Gastroesophageal sphincter (tissue), 4 donors: ENCODE results near the gene KIF26A. TPM values are rescaled to one million over a fixed set of nuclear protein-coding genes. Genes with fewer than 3 reads are reported as not detected.

Experiments used
- ATAC-seq: fragments of 150-250 bp; one replicate; pipeline ENCODE4 v1.9.1; 2016; ENCODE audit warnings: mild to moderate bottlenecking, moderate library complexity
- H3K27ac ChIP-seq, 4 donors: fragments of 200-600 bp; sonication (generic) in 3 of 4; 1 replicate in 3 of 4; 2 replicates in 1 of 4; pipeline ENCODE4 v1.5.1; 2016 to 2019
- H3K27me3 ChIP-seq: fragments of 200-600 bp; sonication (generic); one replicate; pipeline ENCODE4 v1.5.1; 2019
- H3K36me3 ChIP-seq, 2 donors: fragments of 200-600 bp; sonication (generic); one replicate each; pipeline ENCODE4 v1.5.1; 2019; ENCODE audit warnings: control low read depth in 1 of 2
- H3K4me1 ChIP-seq, 3 donors: fragments of 200-600 bp; sonication (generic); 1 replicate in 2 of 3; 2 replicates in 1 of 3; pipeline ENCODE4 v1.5.1; 2016 to 2019; ENCODE audit warnings: control low read depth in 2 of 3
- H3K4me3 ChIP-seq, 2 donors: fragments of 200-600 bp; sonication (generic); one replicate each; pipeline ENCODE4 v1.5.1; 2019; ENCODE audit warnings: mild to moderate bottlenecking in 1 of 2, moderate library complexity in 1 of 2
- H3K9me3 ChIP-seq, 3 donors: fragments of 200-600 bp; sonication (generic); one replicate each; pipeline ENCODE4 v1.5.1; 2017 to 2019; ENCODE audit warnings: control low read depth in 2 of 3
- EP300 ChIP-seq: sonication (generic); formaldehyde crosslinking; IDR thresholded peaks from one replicate; pipeline ENCODE4 v1.6.1; 2017; ENCODE audit warnings: antibody characterized with exemption, mild to moderate bottlenecking
- POLR2A ChIP-seq, 2 donors: fragments of 450-650 bp; IDR thresholded peaks; one replicate each; pipeline ENCODE4 v1.6.1; 2017; ENCODE audit warnings: antibody characterized with exemption in 2 of 2, mild to moderate bottlenecking in 2 of 2, moderate library complexity in 1 of 2
- POLR2AphosphoS5 ChIP-seq: sonication (generic); formaldehyde crosslinking; IDR thresholded peaks from one replicate; pipeline ENCODE4 v1.6.1; 2017; ENCODE audit warnings: antibody characterized with exemption
- WGBS, 2 donors: methylation state at CpG; one replicate each; pipeline ENCODE4 v1.1.5; 2018; ENCODE audit warnings: low coverage in 1 of 2; 5-methylcytosine and 5-hydroxymethylcytosine counted together
- total RNA-seq, 4 donors: library from RNA; depleted of rRNA; stranded (reverse); fragments of >200 nt; gene quantifications; one replicate each; pipeline ENCODE4 v1.1.0, GENCODE V29; 2016
- TF ChIP-seq, protein P1 (sequence below), 4 experiments: fragments of 200-600 bp in 2 of 4; fragments of 450-650 bp in 2 of 4; sonication (generic) in 1 of 4; IDR thresholded peaks; one replicate each; pipeline ENCODE4 v1.5.1; 2017 to 2019; ENCODE audit warnings: antibody characterized with exemption in 4 of 4, mild to moderate bottlenecking in 2 of 4, moderate library complexity in 2 of 4

The KIF26A gene
- total RNA-seq, 4 donors from 2014 or later, result 2.2 to 6.9 (median 2.9) TPM

- Histone ChIP-seq H3K27me3 (peaks cover 32% of the 10 kb centered on the region), H3K36me3 (peaks cover 0 to 8% of the 10 kb centered on the region in 2 donors), H3K4me3 (no peak overlapping the region), H3K27ac (no peak overlapping the region), H3K9me3 (no peaks in the 10 kb centered on the region), H3K4me1 (no peaks in the 10 kb centered on the region)
- WGBS, 2 donors, result no CpG with 5 or more reads among the region's 26 CpGs
- no peak for TF ChIP-seq POLR2A (IDR thresholded peaks at IDR 0.05)
- TF ChIP-seq, protein P1, sequence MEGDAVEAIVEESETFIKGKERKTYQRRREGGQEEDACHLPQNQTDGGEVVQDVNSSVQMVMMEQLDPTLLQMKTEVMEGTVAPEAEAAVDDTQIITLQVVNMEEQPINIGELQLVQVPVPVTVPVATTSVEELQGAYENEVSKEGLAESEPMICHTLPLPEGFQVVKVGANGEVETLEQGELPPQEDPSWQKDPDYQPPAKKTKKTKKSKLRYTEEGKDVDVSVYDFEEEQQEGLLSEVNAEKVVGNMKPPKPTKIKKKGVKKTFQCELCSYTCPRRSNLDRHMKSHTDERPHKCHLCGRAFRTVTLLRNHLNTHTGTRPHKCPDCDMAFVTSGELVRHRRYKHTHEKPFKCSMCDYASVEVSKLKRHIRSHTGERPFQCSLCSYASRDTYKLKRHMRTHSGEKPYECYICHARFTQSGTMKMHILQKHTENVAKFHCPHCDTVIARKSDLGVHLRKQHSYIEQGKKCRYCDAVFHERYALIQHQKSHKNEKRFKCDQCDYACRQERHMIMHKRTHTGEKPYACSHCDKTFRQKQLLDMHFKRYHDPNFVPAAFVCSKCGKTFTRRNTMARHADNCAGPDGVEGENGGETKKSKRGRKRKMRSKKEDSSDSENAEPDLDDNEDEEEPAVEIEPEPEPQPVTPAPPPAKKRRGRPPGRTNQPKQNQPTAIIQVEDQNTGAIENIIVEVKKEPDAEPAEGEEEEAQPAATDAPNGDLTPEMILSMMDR (IDR thresholded peaks at IDR 0.05), result no peak
- no peak for TF ChIP-seq POLR2AphosphoS5
- no peak for TF ChIP-seq EP300
- no peak for ATAC-seq
Measured at GRCh38 chr14:104175811-104176210, 37.4 kb downstream of the KIF26A start.

DNA sequence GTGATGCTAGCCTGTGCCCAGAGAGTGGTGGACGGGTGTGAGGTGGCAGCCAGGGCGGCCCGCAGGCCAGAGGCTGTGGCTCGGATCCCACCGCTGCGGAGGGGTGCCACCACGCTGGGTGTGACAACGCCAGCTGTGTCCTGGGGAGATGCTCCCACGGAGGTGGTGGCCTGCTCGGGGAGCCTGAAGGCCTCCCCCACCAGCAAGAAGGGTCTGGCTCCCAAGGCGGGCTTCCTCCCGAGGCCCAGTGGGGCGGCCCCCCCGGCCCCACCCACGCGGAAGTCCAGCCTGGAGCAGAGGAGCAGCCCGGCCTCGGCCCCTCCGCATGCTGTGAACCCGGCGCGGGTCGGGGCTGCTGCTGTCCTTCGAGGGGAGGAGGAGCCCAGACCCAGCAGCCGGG, 38.2 kb downstream of the KIF26A start:
- H3K36me3 ChIP-seq, result peaks cover 0 to 8% of the 10 kb centered on the region in 2 donors
- H3K4me1 ChIP-seq, result no peaks in the 10 kb centered on the region
- WGBS, 2 donors, result 96% methylated on average over 4 of the region's 25 CpGs; no CpG with 5 or more reads in 1 of the 2 donors
- peaks cover 27% of the 10 kb centered on the region for H3K27me3 ChIP-seq
- no peak overlapping the region for H3K27ac ChIP-seq
- ATAC-seq, result no peak
- no peaks in the 10 kb centered on the region for H3K9me3 ChIP-seq
- TF ChIP-seq POLR2AphosphoS5, result no peak
- no peak for TF ChIP-seq EP300
- TF ChIP-seq, protein P1 (IDR thresholded peaks at IDR 0.05), result no peak
- TF ChIP-seq POLR2A (IDR thresholded peaks at IDR 0.05), result no peak
- no peak overlapping the region for H3K4me3 ChIP-seq

- no peaks in the 10 kb centered on the region for H3K4me1 ChIP-seq
- TF ChIP-seq, protein P1 (IDR thresholded peaks at IDR 0.05), result no peak
- TF ChIP-seq POLR2AphosphoS5 (no peak), POLR2A (IDR thresholded peaks at IDR 0.05) (no peak), EP300 (no peak)
- peaks cover 19% of the 10 kb centered on the region for H3K27me3 ChIP-seq
- ATAC-seq, result no peak
- peaks cover 0 to 8% of the 10 kb centered on the region in 2 donors for H3K36me3 ChIP-seq
- H3K27ac ChIP-seq, result no peak overlapping the region
- no CpG with 5 or more reads among the region's 38 CpGs for WGBS, 2 donors
- no peaks in the 10 kb centered on the region for H3K9me3 ChIP-seq
- no peak overlapping the region for H3K4me3 ChIP-seq
Measured at GRCh38 chr14:104177411-104177810, 39.0 kb downstream of the KIF26A start.

- Histone ChIP-seq H3K36me3 (peaks cover 0 to 8% of the 10 kb centered on the region in 2 donors), H3K4me1 (no peaks in the 10 kb centered on the region), H3K9me3 (no peaks in the 10 kb centered on the region), H3K27me3 (peaks cover 25% of the 10 kb centered on the region), H3K27ac (no peak overlapping the region), H3K4me3 (no peak overlapping the region)
- 7% methylated on average over 3 of the region's 23 CpGs; no CpG with 5 or more reads in 1 of the 2 donors for WGBS, 2 donors
- TF ChIP-seq POLR2A (IDR thresholded peaks at IDR 0.05), result no peak
- TF ChIP-seq EP300, result no peak
- no peak for TF ChIP-seq POLR2AphosphoS5
- no peak for ATAC-seq
Measured at GRCh38 chr14:104178279-104178678, 39.9 kb downstream of the KIF26A start.

DNA sequence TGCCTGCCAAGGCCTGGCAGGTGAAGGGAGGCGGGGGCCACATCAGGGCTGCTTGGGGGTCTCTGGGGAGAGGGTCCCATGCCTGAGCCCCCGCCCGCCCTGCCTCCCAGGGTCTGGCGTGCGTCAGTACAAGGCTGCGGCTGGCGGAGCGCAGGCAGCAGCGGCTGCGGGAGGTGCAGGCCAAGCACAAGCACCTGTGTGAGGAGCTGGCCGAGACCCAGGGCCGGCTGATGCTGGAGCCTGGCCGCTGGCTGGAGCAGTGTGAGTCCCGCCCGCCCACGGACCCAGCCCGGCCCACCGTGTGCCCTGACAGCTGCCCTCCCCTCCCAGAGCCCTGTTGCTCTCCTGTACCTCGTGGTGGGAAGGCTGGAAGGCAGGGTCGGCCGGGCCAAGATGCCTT, 40.7 kb downstream of the KIF26A start:
- Histone ChIP-seq H3K27me3 (peaks cover 34% of the 10 kb centered on the region), H3K9me3 (no peaks in the 10 kb centered on the region), H3K36me3 (peaks cover 0 to 8% of the 10 kb centered on the region in 2 donors), H3K4me1 (peaks cover 0 to 5% (median 0%) of the 10 kb centered on the region in 3 donors), H3K4me3 (no peak overlapping the region), H3K27ac (no peak overlapping the region)
- WGBS, 2 donors, result no CpG with 5 or more reads among the region's 21 CpGs
- no peak for ATAC-seq
- TF ChIP-seq POLR2AphosphoS5, result no peak
- TF ChIP-seq, protein P1 (IDR thresholded peaks at IDR 0.05), result no peak
- no peak for TF ChIP-seq POLR2A (IDR thresholded peaks at IDR 0.05)
- no peak for TF ChIP-seq EP300
